Tibial nerve (tissue), 4 donors: ENCODE measurements around the gene LAMB4.

Experiments used
- CTCF ChIP-seq, 5 experiments: fragments of 200-600 bp in 3 of 5; fragments of 450-650 bp in 2 of 5; sonication (generic) in 3 of 5; IDR thresholded peaks; one replicate each; pipeline ENCODE4 v1.5.1; 2016 to 2019; ENCODE audit warnings: antibody characterized with exemption in 5 of 5, mild to moderate bottlenecking in 3 of 5, moderate library complexity in 2 of 5
- EP300 ChIP-seq, 2 donors: sonication (generic); formaldehyde crosslinking; IDR thresholded peaks; one replicate each; pipeline ENCODE4 v1.6.1; 2017; ENCODE audit warnings: antibody characterized with exemption in 2 of 2, mild to moderate bottlenecking in 1 of 2
- POLR2A ChIP-seq, 2 donors: fragments of 450-650 bp; IDR thresholded peaks; one replicate each; pipeline ENCODE4 v1.6.1; 2017; ENCODE audit warnings: antibody characterized with exemption in 2 of 2, mild to moderate bottlenecking in 2 of 2, moderate library complexity in 2 of 2

GRCh38 chr7:108008827-108009226, 121.3 kb downstream of the LAMB4 start:
- TF ChIP-seq POLR2A (IDR thresholded peaks at IDR 0.05) (no peak), CTCF (IDR thresholded peaks at IDR 0.05) (no peak), EP300 (IDR thresholded peaks at IDR 0.05) (no peak)
